ENCODE data around the gene TAS2R42. TPM values are rescaled to one million over a fixed set of nuclear protein-coding genes. Genes with fewer than 3 reads are reported as not detected.

Gene TAS2R42
- total RNA-seq, 2 donors from 2014 or later = not detected

Other genes with a start within 250 kb of the TAS2R42 start
- 1 to 10 TPM; 2.4 to 2.9 TPM for gene TAS2R14, start 247.7 kb downstream of the TAS2R42 start, total RNA-seq
- gene TAS2R50, start 200.0 kb downstream of the TAS2R42 start, total RNA-seq = under 1 TPM; 0.47 to 0.91 TPM
- gene TAS2R20, start 188.6 kb downstream of the TAS2R42 start, total RNA-seq = 1 to 10 TPM; 1.1 to 1.7 TPM
- 1 to 10 TPM; 1.4 to 3.2 TPM for gene TAS2R19, start 164.3 kb downstream of the TAS2R42 start, total RNA-seq
- 1 to 10 TPM; 2.7 to 3.4 TPM for gene TAS2R31, start 155.5 kb downstream of the TAS2R42 start, total RNA-seq
- gene TAS2R46, start 124.6 kb downstream of the TAS2R42 start, total RNA-seq = 1 to 10 TPM; 1.2 to 2.2 TPM
- 1 to 10 TPM; 1.9 to 2.4 TPM for gene TAS2R43, start 94.6 kb downstream of the TAS2R42 start, total RNA-seq
- gene TAS2R30, start 52.3 kb downstream of the TAS2R42 start, total RNA-seq = 1 to 10 TPM; 4.9 to 6.6 TPM
- 1 to 10 TPM; 9.1 to 9.2 TPM for gene SMIM10L1, start 15.7 kb downstream of the TAS2R42 start, total RNA-seq
- not detected for gene PRB3, start 82.8 kb upstream of the TAS2R42 start, total RNA-seq
- gene PRB4, start 123.5 kb upstream of the TAS2R42 start, total RNA-seq = not detected
- gene PRB2, start 208.6 kb upstream of the TAS2R42 start, total RNA-seq = not detected